Measurements from ENCODE around the gene CHRNA4. TPM values are rescaled to one million over a fixed set of nuclear protein-coding genes. Genes with fewer than 3 reads are reported as not detected.
A peak's percentile ranks its signal among the peaks of the same experiment; 100 is the strongest.

CHRNA4 gene
- total RNA-seq, 1 donor from 2014 or later = 1.8 TPM

DNA sequence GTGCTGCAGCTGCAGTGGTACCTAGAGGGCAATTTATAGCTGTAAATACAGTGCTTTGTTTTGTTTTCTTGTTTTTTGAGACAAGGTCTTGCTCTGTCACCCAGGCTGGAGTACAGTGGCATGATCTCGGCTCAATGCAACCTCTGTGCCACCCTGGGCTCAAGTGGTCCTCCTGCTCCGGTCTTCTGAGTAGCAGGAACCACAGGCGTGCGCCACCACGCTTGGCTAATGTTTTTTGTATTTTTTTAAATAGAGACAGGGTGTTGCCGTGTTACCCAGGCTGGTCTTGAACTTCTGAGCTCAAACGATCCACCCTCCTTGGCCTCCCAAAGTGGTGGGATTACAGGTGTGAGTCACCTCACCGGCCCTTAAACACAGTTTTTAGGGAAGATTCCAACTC is 26.8 kb downstream of the CHRNA4 start:
- no peak for DNase-seq

DNA sequence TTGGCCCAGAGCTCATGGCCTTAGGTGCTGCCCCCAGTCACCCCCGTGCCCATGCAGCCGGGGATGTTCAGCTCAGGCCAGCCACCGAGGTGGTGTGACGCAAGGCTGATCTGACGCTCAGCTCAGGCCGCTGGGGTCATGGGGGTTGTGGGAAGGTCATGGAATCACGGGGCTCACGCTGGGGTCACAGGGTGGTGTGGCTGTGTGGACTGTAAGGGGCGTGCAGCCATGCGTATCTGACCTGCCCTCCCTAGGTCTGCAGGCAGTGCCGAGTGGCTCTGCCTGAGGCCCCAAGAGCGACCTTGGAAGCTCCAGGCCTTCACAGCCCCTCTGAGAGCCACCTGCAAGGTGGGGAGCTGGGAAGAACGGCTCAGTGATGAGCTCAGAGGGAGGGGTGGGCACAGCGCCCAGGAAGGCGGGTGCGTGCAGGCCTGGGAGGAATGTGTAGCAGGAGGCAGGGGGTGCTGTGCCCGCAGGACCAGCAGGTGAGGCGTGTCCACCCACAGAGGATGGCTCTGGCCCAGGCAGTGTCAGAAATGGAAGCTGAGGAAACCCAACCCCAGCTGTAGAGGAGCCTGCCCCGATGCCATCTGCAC is 27.8 kb downstream of the CHRNA4 start:
- no peak for DNase-seq

DNA sequence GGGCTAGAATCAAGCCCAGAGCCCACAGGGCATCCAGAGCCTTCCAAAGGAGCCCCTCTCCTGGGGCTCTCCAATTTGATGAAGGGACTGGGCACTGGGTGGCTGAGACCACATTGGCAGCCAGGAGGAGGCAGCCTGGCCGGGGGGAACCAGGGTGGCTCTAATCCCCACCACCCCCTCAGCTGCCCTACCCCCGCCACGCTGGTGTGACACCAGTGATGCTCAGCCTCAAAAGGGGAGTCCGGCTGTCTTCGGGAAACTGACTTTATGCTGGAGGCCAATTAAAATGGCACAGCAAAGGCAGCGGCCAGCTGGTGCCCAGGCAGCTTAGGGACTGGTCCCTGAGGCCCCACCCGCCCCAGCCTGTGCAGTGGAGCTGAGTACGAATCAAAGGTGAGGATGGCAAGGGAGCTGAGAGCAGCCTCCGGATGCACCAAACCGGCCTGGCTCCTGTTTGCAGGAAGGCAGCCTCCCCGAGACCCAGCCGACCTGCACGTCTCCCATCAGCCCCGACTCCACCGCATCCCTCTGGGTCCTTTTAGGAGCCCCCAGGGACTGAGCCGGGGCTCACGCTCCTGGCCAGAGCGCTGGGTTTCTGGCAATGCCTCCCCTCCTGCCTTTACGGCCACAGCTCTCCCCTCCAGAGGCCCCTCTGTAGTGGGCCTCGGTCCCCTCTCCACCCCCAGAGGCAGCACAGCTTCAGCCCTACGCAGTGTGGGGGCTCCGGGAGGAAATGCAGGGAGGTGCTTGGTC is 28.5 kb downstream of the CHRNA4 start:
- DNase-seq = no peak

DNA sequence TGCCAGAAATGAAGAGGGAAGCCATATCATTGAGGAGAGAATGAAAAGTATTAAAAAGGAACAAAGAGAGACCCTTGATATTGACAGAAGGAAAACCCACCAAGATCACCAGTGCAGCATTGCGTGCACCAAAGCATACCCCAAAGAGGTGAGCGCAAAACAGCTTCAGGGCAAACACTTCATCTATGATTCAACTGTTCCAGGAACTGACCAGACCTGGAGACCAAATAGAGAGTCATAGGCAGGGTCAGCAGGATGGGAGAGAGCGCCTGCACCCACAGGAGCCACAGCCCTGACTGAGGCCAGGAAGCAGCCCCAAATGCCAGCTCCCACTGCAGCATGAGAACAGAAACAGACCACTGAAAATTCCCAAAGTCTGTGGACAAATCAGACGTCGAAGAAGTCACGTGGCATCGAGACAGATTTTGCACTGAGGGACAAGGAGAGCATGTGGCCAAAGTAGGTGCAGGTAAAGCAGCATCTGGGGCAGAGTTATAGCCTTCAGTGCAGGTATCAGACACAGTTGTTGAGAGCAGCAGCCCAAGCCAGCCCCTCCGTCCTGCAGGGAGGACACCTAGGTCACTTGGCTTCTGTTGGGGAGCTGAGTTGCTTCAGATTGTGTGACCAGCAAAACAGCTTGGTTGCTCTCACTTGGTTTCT is 29.3 kb downstream of the CHRNA4 start:
- no peak for DNase-seq

DNA sequence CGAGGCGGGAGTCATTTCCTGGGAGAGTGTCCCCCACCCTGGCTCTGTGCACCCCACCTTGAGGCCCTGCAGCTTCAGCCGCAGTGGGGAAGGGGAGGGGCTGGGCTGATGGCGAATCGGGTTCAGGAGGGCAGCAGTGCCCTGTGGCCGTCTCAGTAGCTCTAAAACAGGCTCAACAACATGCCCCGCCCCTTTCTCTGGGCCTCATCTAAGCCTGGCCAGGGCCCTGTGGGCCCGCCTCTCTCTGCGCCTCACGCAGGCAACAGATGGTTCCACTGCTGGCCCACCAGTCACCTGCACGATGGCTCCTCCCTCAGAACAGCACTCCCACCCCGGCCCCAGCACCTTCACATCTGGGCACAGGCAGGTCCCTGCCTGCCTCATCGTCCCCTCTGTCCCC is 30.2 kb downstream of the CHRNA4 start:
- no peak for DNase-seq

DNA sequence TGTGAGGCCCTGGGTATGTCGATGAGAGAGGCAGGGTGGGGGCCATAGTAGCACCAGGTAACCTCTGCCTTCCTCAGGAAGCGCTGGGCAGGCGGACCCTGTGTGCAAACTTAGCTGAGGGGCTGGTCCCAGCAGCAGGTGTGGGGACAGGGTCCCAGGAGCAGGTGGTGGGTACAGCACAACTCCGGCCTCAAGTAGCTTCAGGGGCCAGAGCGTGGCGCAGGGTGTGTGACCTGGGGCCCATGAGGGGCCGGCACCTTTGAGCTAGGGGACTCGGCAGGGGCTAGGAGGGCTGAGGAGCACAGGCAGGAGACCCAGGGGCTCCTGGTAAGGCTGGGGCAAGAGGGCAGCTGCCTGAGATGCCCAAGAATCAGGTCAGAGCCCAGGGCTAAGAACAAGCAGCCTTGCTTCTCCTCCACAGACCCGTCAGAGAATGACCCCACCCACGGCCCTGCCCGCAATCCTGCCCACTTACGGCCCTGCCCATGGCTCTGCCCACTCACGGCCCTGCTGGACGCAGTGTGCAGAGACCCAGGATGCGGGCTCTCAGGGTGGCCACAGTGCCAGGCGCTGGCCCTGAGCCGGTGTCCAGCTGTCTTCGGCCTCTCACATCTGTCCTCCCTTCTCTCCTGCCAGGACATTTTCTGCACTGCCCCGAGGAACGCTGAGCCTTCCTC is 30.9 kb downstream of the CHRNA4 start:
- DNase-seq = no peak

DNA sequence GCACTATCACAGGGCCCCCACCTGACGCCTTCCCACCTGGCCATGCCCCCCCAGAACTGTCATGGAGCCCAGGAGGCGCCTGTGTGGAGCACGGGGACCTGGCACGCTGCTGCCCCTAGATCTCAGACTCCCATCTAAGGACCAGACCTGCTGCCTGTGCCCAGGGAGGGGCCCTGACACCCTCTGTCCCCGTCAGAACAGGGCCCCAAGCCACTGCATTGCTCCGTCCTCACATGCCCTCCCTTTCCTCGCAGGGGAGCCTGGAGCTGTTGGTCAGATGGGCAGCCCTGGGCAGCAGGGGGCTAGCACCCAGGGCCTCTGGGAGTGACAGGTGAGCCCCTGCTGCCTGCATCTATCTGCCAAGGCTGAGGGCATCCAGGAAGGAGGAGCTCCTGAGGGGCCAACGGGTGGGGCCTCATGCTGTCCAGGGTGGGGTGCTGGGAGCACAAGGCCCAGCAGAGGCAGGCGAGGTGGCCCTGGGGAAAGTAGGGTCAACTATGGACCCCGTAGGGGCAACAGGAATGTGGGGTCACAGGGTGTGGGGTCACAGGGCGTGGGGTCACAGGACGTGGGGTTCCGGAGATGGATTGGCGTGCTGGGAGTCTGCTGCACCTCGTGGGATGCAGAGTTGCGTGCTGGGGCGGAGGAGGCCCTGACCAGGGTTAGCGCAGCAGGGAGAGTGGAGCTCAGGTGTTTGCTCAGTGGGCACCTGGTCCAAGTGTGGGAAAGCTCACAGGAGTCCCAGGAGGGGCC is 31.6 kb downstream of the CHRNA4 start:
- no peak for DNase-seq

DNA sequence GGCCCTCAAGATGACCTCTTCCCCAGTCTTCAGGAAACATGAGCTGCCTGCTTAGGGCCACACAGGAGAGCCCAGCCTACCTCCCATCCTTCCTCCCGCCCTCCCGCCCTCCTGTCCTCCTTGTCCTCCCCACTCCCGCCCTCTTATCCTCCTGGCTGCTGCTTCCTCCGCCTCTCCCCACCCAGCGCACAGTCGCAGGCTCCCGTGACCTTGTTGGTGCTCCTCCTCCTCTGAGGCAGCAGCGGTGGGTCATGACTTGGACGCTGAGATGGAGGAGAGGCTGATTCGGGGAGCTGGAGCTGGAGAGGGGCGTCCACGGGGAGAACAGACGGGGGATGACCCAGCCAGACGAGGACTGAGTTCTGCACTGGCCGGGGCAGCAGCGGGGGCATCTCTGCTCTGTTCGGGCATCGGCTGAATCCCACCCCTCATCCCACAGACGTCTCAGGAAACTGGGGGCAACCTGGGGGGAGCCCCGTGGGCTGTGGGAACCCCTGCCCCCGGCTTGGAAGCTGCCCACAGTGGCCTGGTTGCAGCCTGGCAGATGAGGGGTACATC is 32.4 kb downstream of the CHRNA4 start:
- no peak for DNase-seq

DNA sequence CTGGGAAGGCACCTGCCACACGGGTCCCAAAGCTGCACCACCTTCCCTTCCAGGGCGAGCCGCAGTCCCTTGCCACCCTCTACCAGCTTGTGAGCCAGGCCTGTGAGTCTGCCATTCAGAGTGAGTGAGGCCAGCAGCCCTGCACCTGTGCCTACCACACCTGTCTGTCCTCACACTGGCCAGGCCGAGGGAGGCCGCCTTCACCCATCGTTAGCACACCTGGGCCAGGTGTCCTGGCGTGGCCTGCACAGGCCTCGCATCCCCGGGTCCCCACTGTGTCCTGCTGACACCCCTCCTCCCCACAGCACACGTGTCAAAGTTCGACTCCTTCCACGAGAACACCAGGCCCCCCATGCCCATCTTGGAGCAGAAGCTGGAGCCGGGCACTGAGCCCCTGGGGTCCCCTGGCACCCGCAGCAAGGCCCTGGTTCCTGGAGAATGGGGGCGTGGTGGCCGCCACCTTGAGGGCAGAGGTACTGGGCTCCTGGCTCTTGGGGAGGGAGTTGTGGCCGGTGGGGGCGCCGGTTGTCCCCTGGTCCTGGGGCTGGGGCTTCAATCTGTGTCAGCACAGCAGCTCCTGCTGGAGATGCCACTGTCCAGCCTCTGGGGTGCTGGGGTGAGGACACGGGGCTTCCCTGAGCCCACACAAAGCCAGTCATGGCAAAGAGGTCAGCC is 33.0 kb downstream of the CHRNA4 start:
- no peak for DNase-seq

DNA sequence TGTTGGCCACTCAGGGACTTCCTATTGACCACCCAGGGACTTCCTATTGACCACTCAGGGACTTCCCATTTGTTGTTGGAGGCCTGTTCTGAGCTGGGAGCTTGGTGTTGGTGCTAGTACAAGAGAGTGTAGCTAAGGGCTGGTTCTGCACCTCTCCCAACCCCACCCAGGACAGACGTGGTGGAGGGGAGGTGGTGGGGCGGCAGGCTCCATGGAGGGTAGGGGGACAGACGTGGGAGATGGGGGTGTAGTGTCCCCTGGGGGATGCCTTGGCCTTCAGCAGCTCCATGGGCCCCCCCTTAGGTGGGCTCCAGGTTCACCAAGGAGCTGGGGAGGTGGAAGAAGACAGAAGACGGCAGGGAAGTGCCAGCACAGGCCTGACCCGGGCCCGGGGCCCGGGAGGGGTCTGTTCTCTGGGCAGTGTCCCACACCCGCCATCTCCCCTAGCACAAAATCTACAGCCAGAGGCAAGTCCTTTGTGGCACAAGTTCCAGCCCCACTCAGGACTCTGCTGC is 33.9 kb downstream of the CHRNA4 start:
- DNase-seq = no peak

DNA sequence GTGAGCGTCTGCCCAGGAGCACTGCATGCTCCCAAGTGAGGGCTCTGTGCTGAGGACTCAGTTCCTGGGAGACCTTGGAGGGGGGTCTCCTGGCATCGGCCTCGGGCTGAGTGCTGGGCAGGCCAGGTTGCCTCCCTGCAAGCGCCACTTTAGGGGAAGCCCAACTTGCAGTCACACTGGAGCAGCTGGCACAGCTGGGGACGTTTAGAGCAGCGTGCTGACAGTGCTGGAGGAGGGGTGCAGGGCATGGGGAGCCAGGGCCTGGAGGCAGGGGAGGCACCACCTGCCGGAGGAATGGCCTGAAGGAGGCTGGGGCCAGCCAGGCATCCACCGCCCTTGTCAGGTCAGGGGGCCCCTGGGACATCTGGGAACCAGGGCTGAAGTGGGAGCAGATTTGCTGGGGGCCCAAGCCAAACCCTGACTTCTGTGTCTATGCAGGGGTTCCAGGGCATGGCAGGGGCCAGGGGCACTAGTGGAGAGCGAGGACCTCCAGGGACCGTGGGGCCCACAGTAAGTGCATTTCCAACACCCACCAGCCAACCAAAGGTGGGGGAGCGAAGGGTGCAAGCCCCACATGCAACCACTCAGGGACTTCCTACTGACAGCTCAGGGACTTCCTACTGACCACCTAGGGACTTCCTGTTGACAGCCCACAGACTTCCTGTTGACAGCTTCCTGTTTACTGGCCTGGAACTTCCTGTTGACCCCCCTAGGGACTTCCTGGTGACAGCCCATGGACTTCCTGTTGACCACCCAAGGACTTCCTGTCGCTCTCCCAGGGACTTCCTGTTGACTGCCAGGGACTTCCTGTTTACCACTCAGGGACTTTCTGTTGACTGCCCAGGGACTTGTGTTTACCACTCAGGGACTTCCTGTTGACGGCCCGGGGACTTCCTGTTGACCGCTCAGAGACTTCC is 34.6 kb downstream of the CHRNA4 start:
- DNase-seq = no peak

DNA sequence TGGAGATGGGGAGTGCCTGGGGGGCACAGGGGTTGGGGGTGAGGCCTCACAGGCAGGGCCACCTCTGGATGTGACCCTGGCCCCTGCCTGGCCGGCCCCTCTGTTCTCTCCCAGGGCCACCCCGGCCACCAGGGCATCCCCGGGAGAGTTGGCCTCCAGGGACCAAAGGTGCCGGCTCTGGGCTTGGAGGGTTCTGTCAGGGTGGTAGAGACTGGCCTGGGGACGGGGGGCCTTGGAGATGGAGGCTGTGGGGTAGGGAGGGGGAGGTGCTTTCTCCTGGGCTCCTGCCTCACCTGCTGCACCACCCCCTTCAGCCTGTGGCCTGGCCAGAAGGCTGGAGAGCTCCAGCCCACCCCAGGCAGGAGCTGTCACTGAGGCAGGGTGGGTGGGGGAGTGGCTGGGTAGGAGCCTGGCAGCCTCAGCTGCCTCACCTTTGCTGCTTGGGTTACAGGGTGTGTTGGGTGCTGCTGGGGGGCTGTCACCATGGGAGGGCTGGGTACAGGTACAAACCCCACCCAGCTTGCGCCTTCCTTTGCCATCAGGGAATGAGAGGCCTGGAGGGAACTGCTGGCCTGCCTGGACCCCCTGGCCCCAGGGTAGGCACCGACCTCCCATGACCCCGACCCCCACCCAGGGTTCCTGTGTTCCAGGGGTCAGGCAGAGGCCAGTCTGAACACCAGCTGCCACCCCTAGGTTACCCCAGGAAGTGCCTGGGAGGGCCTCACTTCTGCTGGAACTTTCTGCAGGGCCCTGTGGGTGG is 35.4 kb downstream of the CHRNA4 start:
- DNase-seq = no peak

DNA sequence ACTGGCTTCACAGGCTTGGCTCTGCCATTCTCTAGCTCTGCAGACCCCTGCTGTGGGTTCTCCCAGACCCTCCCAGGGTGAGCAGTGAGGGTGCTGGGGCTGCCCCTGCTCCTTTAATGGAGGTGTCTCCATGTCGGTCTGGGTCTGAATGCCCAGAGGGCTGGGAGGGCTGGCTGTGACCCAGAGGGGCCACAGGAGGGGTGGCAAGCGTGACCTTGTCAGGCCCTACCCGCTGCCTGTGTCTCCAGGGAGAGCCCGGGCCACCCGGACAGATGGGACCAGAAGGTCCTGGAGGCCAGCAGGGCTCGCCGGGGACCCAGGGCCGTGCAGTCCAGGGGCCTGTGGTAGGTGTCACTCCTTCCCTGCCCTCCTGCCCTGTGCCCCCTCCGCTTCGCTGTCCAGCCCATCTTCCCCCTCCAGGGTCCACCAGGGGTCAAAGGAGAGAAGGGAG is 36.1 kb downstream of the CHRNA4 start:
- DNase-seq = no peak

DNA sequence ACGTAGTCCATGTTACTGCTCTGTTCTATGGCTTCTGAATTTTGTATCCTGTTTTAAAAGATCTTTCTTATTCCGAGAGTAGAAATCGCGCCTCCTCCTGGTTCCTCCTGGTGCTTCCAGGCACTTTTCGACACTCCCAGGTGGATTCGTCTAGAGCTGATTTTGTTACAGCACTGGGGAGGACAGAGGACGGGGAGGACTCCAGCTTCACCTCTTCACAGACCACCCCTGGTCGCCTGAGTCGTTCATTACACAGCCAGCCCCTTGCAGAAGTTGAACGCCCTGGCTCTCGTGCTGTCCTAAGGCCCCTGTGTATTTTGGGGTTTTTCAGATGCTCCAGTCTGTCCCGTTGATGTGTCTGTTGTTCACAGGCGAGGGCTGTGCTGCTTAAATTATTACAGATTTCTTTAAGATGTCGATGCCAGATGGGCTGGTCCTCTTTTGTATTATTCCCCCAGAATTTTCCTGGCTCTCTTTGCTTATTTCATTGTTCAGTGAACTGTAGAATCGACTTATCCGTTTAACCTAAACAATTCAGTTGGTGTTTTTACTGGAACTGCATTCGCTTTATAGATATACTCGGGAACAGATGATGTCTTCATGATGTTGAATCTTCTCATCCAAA is 37.7 kb downstream of the CHRNA4 start:
- DNase-seq = peak; percentile 78

DNA sequence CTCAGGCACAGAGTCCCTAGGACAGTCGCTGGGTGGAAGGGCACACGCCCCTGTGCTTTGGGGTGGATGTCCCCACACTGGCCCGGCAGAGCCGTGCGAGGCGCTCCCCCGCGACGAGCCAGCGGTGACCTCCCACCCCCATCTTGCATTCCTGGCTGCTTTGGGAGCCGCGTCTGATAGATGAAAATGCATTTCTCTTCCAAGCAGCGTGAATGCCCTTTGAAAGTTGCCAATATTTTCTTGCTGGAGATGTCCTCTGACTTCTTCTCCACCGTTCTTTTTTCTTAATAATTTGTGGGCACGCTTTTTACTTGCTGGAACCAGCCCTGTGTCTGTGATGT is 38.2 kb downstream of the CHRNA4 start:
- DNase-seq = no peak

DNA sequence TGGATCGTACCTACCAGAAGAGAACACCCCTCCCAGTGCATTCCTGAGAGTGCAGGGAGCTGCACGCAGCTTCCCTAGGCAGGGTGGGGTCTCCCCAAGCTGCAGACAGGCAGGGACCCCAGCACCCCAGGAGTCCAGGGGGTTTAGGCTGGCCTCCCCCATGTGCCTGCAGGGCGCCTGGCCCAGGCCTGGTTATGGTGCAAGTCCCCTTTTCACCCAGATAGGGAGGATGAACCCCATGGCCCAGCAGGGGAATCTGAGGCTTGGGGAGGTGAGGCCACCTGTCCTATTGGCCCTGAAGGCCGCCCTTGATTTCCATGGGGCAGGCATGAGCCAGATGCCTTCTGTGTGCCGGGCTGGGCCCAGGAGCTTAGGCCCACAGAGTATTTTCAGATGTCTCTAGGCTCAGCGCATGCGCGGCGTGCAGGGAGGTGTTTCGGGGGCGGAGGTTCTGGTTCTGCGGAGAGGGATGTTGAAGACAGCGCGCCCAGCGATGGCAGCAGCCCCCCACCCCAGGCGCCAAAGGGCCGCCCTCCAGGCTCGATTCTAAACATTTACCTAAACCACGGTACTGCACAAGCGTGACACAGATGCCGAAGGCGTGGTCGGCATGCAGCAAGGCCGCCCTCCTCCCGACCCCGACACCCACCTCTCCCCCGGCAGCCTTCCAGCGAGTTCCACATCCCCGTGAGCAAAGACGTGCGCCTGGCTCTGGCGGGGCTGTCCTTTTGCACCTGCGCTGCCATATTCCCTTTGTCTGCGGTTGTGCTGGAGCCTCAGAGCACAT is 38.8 kb downstream of the CHRNA4 start:
- no peak for DNase-seq

DNA sequence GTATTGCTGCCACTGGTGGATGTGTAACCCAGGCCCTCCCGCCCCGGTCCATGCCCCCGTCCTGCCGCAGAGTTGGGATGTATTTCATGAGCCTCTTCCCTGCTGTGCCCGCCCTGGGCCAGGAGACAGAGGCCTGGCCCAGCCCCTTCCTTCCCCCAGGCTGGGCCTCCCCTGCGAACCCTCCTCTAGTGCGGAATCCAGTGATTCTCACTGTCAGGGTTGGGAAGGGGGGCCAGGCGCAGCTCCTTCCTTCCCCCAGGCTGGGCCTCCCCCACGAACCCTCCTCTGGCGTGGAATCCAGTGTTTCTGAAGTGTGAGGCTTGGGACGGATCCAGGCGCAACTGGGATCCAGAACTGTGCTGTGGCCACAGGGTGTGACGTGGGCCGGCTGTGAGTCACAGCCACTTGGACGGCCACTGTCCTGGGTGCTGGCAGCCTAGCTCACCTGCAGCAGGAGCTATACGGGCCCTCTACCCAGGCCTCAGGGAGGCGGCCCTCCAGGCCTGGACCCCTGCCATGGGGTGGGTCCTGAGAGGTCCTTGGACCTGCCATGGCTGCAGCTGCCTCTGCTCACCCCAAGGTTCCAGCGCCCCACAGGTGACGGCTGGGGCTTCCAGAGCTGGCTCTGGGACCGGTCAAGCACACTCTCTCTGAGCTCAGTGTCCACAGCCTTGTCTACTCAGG is 39.9 kb downstream of the CHRNA4 start:
- DNase-seq = peak; percentile 81

All from tongue (tissue), 2 donors.